ENCODE data around the gene KCNIP4. TPM values are rescaled to one million over a fixed set of nuclear protein-coding genes. Genes with fewer than 3 reads are reported as not detected.
A peak's percentile ranks its signal among the peaks of the same experiment; 100 is the strongest.

KCNIP4 gene
- total and polyA plus RNA-seq, 2 donors (not counting 3 experiments of a cell fraction or from before 2014, with no cell fraction given) = not detected

DNA sequence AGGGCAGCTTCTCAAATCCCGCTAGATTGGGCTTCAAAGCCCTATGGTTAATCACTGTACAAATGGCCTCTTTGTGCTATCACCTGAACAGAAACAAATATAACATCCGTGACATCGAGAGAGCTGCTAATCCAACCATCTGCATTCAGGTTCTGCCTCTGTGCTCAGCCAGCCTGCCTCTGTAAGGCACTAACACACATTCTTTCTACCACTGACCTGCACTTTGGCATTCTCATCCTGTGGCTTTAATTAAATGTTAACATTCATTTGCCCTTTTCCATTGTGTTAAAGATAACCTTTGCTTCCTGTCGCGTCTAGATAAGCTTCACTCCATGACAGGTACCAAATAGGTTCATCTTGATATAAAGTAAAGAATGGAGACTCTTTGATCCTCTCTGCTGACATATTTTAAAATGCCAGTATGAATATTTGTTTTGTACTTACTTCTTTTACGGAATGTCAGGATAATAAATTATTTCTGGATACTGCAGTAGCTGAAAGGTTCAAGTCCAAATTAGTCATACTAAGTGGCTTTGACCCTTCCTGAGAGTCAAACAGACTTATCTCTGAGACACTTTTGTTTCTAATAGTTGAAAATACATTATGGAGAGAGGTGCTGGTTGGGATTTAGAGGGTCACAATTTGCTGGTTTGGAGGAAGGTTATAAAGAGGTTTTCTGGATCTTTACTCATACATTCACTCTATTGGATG is 742.6 kb downstream of the KCNIP4 start:
- no TSS peak for BruUV-seq (replicated peaks)
- Histone ChIP-seq H4K20me1 (replicated peaks; ENCODE audit: control insufficient read depth, extremely low read depth, insufficient read depth, low read length) (no peaks in the 10 kb centered on the region), H3K27me3 (ENCODE audit: control insufficient read depth in 2 of 2, insufficient read depth in 2 of 2, low read length in 2 of 2) (no peaks in the 10 kb centered on the region), H3K4me3 (replicated peaks in 1 of 3; ENCODE audit: insufficient read depth in 1 of 3, low read depth in 1 of 3, low read length in 3 of 3) (no peak overlapping the region), H2AFZ (ENCODE audit: low read depth, low read length) (no peak overlapping the region), H3K36me3 (ENCODE audit: control insufficient read depth in 2 of 2, extremely low read depth in 1 of 2, insufficient read depth in 2 of 2, low read length in 2 of 2) (no peaks in the 10 kb centered on the region), H3K9ac (replicated peaks; ENCODE audit: extremely low read depth, insufficient read depth, low read length) (no peak overlapping the region), H3K4me1 (ENCODE audit: control insufficient read depth, extremely low read depth, insufficient read depth, low read length) (peaks cover 14% of the 10 kb centered on the region), H3K4me2 (ENCODE audit: insufficient read depth, low read length) (no peak overlapping the region), H3K79me2 (ENCODE audit: control insufficient read depth, insufficient read depth, low read length) (no peaks in the 10 kb centered on the region), H3K27ac (ENCODE audit: insufficient read depth, low read depth, low read length) (no peak overlapping the region), H3K9me3 (replicated peaks; ENCODE audit: control insufficient read depth, insufficient read depth, low read length) (no peaks in the 10 kb centered on the region), H3K9me1 (replicated peaks; ENCODE audit: control insufficient read depth, extremely low read depth, insufficient read depth, low read length) (no peaks in the 10 kb centered on the region)
- CTCF ChIA-PET = interaction anchor here (0.7 to 2.2 kb wide), 6 partner anchors 9 to 432 kb away, joined by 3 to 10 read pairs (median 4); no protein-coding TSS in a partner anchor
- intact Hi-C loops (cut with micrococcal nuclease) (loop anchor here (5.0 kb wide), 1 partner anchor 429 kb away; no protein-coding TSS in a partner anchor), dilution Hi-C loops (cut with MboI; ENCODE audit: extremely low pct_ligation_motif_present, low sequenced_read_pairs) (no loop called here)
- FAIRE-seq (peak; percentile 40), DNase-seq (ENCODE audit: low read depth, low spot score) (peak; percentile 63)
- TF ChIP-seq POLR2A (IDR thresholded peaks at IDR 0.05; ENCODE audit: low read depth, low read length) = no peak
- TF ChIP-seq FOS (IDR thresholded peaks at IDR 0.05; ENCODE audit: borderline replicate concordance, insufficient read depth, low read length) = peak; percentile 13
- no peak for TF ChIP-seq POLR2AphosphoS5 (IDR thresholded peaks at IDR 0.05; ENCODE audit: insufficient read depth, low read depth, low read length)
- no peak for TF ChIP-seq EZH2 (IDR thresholded peaks at IDR 0.05; ENCODE audit: borderline replicate concordance, low read depth, low read length, severe bottlenecking)
- TF ChIP-seq GATA2 (IDR thresholded peaks at IDR 0.05; ENCODE audit: insufficient read depth, insufficient read length, low read depth, low read length) = peak; percentile 85
- POLR2A ChIA-PET = no interaction called here

DNA sequence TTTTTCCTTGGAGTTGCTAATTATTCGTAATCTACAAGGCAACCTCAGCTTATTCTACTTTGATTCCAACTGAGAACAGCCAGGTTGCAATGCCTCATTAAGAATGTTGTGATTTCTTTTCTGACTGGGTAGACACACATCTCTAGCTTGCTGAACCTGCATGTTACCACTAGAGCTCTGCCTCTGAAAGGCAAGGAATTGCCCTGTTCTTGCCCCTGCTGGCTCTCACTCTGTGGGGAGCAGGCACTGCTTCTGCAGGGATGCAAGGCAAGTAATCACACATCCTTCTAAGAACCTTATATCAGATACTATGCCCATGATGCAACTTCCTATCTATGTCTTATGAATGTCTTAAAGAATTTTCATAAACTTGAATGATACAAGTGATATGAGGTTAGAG is 745.2 kb downstream of the KCNIP4 start:
- H4K20me1 ChIP-seq (replicated peaks; ENCODE audit: control insufficient read depth, extremely low read depth, insufficient read depth, low read length) = no peaks in the 10 kb centered on the region
- intact Hi-C loops (cut with micrococcal nuclease) (no loop called here), dilution Hi-C loops (cut with MboI; ENCODE audit: extremely low pct_ligation_motif_present, low sequenced_read_pairs) (no loop called here)
- TF ChIP-seq EZH2 (IDR thresholded peaks at IDR 0.05; ENCODE audit: borderline replicate concordance, low read depth, low read length, severe bottlenecking) (no peak), MYC (IDR thresholded peaks at IDR 0.05; ENCODE audit: low read depth, low read length) (no peak), GATA2 (IDR thresholded peaks at IDR 0.05; ENCODE audit: insufficient read depth, insufficient read length, low read depth, low read length) (no peak), FOS (IDR thresholded peaks at IDR 0.05; ENCODE audit: borderline replicate concordance, insufficient read depth, low read length) (no peak), POLR2AphosphoS5 (IDR thresholded peaks at IDR 0.05; ENCODE audit: insufficient read depth, low read depth, low read length) (no peak), CTCF (IDR thresholded peaks at IDR 0.05; ENCODE audit: extremely low read depth in 1 of 2, insufficient read depth in 1 of 2, low read depth in 1 of 2, low read length in 2 of 2) (no peak), JUN (IDR thresholded peaks at IDR 0.05; ENCODE audit: borderline replicate concordance, insufficient read depth, insufficient read length, low read depth) (no peak), POLR2A (IDR thresholded peaks at IDR 0.05; ENCODE audit: low read depth, low read length) (no peak)
- TF ChIP-seq, protein P1, sequence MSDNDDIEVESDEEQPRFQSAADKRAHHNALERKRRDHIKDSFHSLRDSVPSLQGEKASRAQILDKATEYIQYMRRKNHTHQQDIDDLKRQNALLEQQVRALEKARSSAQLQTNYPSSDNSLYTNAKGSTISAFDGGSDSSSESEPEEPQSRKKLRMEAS (IDR thresholded peaks at IDR 0.05; ENCODE audit: insufficient read depth, insufficient read length) = no peak
- H3K9ac ChIP-seq (replicated peaks; ENCODE audit: extremely low read depth, insufficient read depth, low read length) = no peak overlapping the region
- POLR2A ChIA-PET = no interaction called here
- H3K4me1 ChIP-seq (ENCODE audit: control insufficient read depth, extremely low read depth, insufficient read depth, low read length) = peaks cover 14% of the 10 kb centered on the region
- CTCF ChIA-PET = no interaction called here
- FAIRE-seq = no peak
- no peak overlapping the region for H3K4me3 ChIP-seq (replicated peaks in 1 of 3; ENCODE audit: insufficient read depth in 1 of 3, low read depth in 1 of 3, low read length in 3 of 3)
- no peaks in the 10 kb centered on the region for H3K79me2 ChIP-seq (ENCODE audit: control insufficient read depth, insufficient read depth, low read length)
- no peak overlapping the region for H3K4me2 ChIP-seq (ENCODE audit: insufficient read depth, low read length)
- no peaks in the 10 kb centered on the region for H3K9me3 ChIP-seq (replicated peaks; ENCODE audit: control insufficient read depth, insufficient read depth, low read length)
- no TSS peak for BruUV-seq (replicated peaks)
- H3K27ac ChIP-seq (ENCODE audit: insufficient read depth, low read depth, low read length) = no peak overlapping the region
- no peaks in the 10 kb centered on the region for H3K9me1 ChIP-seq (replicated peaks; ENCODE audit: control insufficient read depth, extremely low read depth, insufficient read depth, low read length)
- no peak overlapping the region for H2AFZ ChIP-seq (ENCODE audit: low read depth, low read length)
- no peak for DNase-seq (ENCODE audit: low read depth, low spot score)
- no peaks in the 10 kb centered on the region for H3K36me3 ChIP-seq (ENCODE audit: control insufficient read depth in 2 of 2, extremely low read depth in 1 of 2, insufficient read depth in 2 of 2, low read length in 2 of 2)
- no peaks in the 10 kb centered on the region for H3K27me3 ChIP-seq (ENCODE audit: control insufficient read depth in 2 of 2, insufficient read depth in 2 of 2, low read length in 2 of 2)

Measured in endothelial cell of umbilical vein (primary cell).